Hepatocyte (in vitro differentiated cells): ENCODE measurements around the gene ULBP2.
"Not testable (repeated sequence)": the region's sequence is repeated elsewhere in the genome, so short reads cannot be mapped to it uniquely, and the experiment has no call there.

Experiments used
- CTCF ChIP-seq: fragments of 200-600 bp; sonication (generic); IDR thresholded peaks from 2 replicates; pipeline ENCODE4 v1.5.1; 2016; ENCODE audit warnings: antibody characterized with exemption, mild to moderate bottlenecking; ENCODE audit not compliant: poor library complexity
- EZH2 ChIP-seq: fragments of 200-600 bp; sonication (generic); IDR thresholded peaks from 2 replicates; pipeline ENCODE4 v1.6.1; 2016; ENCODE audit warnings: antibody characterized with exemption, mild to moderate bottlenecking, borderline replicate concordance
- EZH2phosphoT487 ChIP-seq: fragments of 200-600 bp; sonication (generic); IDR thresholded peaks from one replicate; pipeline ENCODE4 v1.6.1; 2018; ENCODE audit warnings: antibody characterized with exemption, mild to moderate bottlenecking, low read depth, moderate library complexity; ENCODE audit not compliant: unreplicated experiment, severe bottlenecking

- not testable (repeated sequence) for TF ChIP-seq EZH2, EZH2phosphoT487, CTCF
Observed at GRCh38 chr6:149908480-149908879, 33.3 kb upstream of the ULBP2 start.
